ENCODE data around the gene PKIB.
"Not testable (repeated sequence)": the region's sequence is repeated elsewhere in the genome, so short reads cannot be mapped to it uniquely, and the experiment has no call there.

PKIB gene

GRCh38 chr6:122712448-122713137, 102.4 kb downstream of the PKIB start:
- no peak for DNase-seq

DNA sequence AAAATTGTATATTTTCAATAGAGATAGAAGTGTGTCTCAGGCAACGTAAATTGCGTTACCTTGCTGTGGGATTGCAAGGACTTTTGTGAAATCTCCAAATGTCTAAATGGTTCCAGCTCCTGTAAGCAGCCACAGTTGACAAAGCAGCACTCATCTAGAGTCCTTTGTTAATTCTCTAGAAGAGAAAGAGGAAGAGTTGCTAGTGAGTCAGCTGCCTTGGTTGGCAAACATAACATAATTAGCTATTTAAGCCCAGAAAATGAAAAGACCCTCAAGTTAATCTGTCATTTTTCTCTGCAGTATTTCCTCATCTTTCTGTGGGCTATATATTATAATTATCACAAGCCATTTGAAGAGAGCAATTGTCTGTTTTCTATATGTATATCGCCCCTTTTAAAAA, 102.9 kb downstream of the PKIB start:
- no peak for DNase-seq

GRCh38 chr6:122714059-122714458, 103.9 kb downstream of the PKIB start:
- DNase-seq, result no peak

GRCh38 chr6:122715725-122716124, 105.5 kb downstream of the PKIB start:
- no peak for DNase-seq

DNA sequence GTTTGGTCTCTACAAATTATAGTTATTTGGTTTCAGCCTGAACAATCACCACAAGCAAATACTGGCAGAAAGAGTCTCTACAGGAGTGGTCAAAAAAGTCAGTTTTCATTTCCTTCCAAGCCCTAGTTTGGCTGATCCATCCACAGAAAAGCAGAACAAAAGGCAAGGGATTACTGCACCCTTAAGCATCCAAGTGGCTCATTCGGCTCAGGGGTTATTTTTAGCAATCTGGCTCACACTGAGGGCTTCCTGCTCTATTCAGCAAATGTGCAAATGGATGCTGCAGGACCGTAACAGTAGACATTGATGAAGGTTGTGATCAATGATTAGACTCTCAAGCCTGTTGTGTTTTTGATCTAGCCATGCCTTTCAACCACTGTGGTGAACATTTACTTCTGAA, 107.1 kb downstream of the PKIB start:
- DNase-seq, result no peak

- DNase-seq, result no peak
Observed at GRCh38 chr6:122718616-122719015, 108.4 kb downstream of the PKIB start.

DNA sequence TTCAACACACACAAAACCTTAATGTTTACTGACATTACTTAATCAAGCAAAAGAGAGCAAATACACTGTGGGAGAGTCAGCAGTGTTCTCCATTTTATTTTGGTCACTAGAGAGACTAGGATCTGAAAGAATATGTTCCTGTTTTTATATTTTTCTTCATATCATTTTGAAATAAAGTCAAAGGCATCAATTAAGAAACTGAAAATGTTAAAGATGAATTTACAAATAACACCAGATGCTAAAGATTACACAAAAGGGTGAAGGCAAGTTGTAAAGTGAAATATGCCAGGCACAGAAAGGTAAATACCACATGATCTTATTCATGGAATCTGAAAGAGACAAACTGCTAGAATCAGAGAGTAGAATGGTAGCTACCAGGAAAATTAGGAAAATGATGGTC, 109.0 kb downstream of the PKIB start:
- DNase-seq, result no peak

GRCh38 chr6:122722746-122723145, 112.5 kb downstream of the PKIB start:
- no peak for DNase-seq

- no peak for DNase-seq
Observed at GRCh38 chr6:122726649-122727048, 116.4 kb downstream of the PKIB start.

DNA sequence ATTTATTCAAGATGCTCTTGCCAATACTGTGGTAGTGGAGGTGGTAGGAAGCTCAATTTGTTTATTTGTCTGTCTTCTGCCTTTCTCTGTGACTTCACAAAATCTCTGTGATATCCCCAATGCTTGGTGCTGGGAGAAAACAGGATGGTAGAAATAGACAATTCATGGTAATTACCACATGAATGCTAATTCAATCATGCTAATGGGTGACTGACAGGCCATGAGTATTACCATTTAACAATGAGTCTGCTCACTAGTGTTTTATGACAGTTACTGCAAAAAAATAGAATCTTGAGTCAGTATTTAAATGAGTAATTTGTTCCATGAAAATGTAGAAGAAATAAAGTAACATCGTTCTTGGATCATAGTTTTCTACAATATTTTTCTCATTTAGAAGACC, 117.0 kb downstream of the PKIB start:
- DNase-seq, result no peak

- no peak for DNase-seq
Observed at GRCh38 chr6:122730334-122730733, 120.1 kb downstream of the PKIB start.

DNA sequence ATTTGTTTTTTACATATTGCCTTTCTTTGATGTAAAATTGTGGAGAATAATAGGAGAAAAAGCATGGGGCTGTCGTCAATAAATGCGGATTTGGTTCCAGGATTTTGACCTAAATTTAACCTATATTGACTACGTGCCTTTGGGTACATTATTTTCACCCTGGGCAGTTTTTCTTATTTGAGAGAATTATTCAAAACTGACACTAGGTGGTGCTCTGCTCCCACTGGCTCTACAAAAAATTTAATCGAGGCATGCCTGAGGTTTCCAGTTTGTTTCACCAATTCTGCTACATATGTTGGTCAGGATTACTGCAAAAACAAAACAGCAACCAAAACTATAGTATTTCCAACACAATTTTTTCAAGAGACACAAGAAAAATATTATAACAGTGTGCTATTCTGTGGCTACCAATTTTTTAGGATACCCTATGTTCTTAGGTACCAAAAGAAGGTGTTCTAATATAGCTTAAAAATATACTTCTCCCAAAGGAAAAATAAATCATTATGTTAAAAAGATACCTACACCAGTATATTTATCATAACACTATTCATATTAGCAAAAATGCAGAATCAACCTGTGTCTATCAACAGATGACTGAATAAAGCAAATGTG, 120.7 kb downstream of the PKIB start:
- DNase-seq, result no peak

DNA sequence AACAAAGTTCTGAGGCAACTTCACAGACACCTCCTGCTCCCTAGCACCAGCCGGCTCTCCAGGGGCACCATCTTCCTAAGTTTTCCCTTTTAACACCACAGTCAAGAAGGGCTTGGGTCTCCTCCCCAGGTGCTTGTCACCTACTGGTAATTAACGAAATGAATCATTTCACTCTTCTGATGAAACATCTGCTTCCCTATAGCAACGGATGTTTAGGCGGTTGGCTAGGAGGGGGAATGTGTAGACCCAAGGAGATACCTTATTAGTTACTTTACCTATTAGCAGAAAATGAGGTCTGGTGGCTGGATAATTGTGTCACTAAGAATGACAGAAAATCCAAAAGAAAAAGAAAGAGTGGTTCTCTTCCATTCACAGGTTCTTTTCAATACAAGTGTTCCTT, 123.1 kb downstream of the PKIB start:
- DNase-seq, result no peak

- DNase-seq, result no peak
Observed at GRCh38 chr6:122734529-122735395, 124.6 kb downstream of the PKIB start.

GRCh38 chr6:122735582-122735981, 125.4 kb downstream of the PKIB start:
- no peak for DNase-seq

DNA sequence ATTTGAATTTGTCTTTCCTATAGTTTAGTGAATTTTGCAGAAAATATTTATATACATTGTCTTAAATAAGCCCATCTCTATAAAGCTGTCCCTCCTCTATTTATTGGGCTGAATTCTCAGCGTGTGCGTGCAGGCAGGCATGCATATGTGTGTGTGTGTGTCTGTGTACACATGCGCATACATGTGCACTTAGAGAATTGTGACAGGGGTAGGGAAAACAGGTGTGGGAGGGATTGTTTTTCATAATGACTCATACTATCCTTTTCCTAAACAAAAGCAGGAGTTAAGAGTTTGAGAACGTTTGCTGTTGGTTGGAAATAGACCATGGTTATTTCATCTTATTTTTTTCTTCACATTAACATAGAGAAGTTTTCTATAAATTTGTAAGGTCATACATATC, 126.0 kb downstream of the PKIB start:
- DNase-seq, result no peak

GRCh38 chr6:122736616-122737015, 126.4 kb downstream of the PKIB start:
- DNase-seq, result no peak

DNA sequence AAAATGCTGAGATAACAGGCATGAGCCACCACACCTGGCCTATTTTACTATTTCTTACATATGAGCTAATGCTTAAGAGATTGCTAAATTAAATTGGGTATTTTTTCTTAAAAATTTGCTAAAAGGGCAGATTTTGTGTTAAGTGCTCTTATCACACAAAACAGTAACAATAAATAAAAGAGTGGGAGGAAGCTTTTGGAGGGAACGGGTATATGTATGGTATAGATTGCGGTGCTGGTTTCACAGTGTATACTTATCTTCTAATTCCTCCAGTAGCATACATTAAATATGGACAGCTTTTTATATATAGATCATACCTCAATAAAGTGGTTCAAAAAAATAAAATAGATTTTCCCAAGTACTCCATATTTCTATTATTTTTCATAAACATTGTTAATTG, 129.9 kb downstream of the PKIB start:
- DNase-seq, result no peak

GRCh38 chr6:122740936-122741335, 130.7 kb downstream of the PKIB start:
- no peak for DNase-seq

DNA sequence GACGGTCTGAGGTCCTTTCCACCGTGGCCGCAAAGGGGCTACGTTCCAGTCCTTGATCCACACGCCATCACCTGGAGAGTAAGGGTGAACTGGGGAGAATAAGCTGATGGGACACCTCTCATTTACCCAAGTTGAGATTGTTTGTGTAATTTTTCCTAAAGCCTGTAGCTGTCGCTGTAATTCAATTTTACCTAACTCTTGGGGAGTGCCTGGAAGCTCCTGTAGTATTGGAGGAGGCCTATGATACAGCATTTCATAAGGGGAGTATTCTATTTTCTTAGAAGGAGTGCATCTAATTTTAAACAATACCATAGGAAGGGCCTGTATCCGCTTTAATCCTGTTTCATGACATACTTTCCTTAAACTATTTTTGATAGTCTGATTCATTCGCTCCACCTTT, 134.0 kb downstream of the PKIB start:
- not testable (repeated sequence) for DNase-seq

- DNase-seq, result not testable (repeated sequence)
Observed at GRCh38 chr6:122744856-122745255, 134.7 kb downstream of the PKIB start.

DNA sequence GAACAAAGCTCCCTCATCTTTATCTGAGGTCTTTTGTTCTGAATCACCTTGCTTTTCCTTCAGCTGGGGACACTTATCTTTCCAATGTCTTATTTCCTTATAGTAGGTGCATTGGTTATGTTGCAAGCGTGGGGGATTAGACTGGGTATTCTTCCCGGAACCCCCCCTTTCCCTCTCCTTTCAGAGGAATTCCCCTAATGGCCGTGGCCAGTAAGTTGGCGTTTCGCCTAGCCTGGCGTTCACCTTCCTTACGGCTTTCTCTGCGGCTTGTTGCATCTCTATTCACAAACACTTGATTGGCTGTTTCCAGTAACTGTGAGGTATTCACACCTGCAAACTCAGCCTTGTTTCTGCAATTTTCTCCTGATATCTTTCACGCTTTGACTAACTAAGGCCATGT, 136.5 kb downstream of the PKIB start:
- no peak for DNase-seq

- no peak for DNase-seq
Observed at GRCh38 chr6:122747573-122747972, 137.4 kb downstream of the PKIB start.

- not testable (repeated sequence) for DNase-seq
Observed at GRCh38 chr6:122748945-122749344, 138.7 kb downstream of the PKIB start.

All from activated gamma-delta T cell treated with Interleukin-2 at 50 U/mL for 16 hours (primary cell).